CD4-positive, alpha-beta T cell treated with Interleukin-15 for 4 hours (primary cell): ENCODE results near the gene MED7.
A peak's percentile ranks its signal among the peaks of the same experiment; 100 is the strongest.

Experiments
- DNase-seq: peaks from one replicate; pipeline ENCODE4 v3.0.0-alpha.2; 2020; ENCODE audit warnings: low spot score

Gene MED7

DNA sequence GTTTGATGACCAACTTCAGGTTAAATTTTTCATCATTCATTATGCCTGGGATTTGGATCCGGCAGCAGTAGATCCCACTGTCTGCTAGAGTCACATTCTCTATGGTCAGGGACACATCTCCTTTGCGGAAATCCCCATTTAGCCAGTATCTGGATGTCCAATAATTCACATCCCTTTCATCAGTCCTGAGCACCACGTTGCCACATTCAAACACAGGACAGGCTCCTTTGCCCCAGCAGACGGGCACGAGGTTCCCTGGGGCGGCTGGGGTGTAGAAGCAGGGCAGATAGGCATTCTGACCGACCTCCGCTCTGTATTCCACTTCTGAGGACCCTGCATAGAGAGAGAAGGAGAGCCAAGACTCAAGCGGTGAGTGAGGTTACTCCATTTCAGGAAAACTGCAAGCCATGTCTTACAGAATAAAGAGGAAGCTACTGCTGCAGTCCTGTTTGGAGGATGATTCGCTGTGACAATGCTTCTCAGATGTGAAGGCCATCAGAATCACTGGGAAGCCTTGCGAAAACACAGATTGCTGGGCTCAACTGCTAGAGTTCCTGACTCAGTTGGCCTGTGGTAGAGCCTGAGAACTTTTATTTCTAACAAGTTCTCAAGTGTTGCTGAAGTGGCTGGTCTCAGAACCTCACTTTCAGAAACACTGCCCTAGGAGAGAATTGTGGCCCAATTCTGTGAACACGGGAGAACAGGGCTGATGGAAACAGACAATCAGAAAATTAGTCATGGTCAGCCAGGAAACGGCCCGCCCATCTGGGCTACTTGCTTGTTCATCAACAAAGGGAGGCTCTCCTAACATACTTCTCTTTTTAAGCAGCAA lies 35.8 kb downstream of the MED7 start:
- peak; percentile 16 for DNase-seq

DNA sequence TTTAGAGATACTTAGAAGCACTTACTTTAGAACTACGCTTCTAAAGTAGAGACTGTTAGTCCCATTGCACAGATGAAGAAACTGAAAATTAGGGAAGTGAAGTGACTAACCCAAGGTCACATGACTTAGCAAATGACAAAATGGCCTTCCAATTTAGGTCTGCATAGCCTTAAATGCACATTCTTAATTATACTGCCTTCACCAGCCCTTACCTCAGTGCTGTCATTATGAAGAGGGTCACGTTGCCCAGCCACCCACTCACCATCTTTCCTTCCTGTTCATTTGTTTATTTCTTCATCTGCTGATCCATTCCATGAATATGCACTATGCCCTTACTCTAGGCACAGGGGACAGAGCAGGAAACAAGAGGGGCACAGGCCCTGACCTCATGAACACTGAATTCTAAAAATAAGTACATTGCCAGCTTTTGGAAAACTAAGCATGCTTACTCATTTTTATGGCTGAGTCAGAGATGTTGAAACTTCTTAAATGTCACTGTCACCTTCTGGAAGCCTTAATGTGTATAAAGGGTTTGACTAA lies 42.5 kb downstream of the MED7 start:
- no peak for DNase-seq

DNA sequence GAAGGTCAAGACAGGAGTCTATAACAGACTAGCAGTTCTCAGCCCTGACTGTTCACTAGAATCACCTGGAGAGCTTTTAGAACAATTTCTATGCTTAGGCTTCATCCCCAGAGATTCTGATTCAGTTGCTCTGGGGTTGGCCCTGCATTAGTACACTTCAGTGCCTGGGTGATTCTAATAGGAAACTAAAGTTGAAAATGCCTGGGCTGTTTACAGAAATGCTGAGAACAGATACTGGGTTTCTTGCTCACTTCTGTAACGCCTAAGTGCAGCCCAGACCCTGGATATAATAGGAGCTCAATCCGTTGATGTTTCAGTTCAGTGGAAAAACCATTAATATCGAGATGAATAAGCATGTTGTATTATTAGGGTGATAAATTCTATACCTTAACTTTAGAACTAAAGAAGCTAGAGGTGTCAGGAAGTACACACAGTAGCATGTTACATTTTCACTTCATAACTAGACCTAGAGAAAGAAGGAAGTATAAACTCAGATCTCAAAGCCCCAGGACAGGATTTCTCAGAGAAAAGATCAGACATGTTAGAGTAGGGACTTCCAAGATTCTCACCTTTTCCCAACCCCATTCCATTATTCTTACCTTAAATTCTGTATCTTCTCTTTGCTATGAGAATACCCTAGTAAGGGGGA lies 54.2 kb downstream of the MED7 start:
- DNase-seq, result no peak
